ENCODE data around the gene MTUS2.

DNA sequence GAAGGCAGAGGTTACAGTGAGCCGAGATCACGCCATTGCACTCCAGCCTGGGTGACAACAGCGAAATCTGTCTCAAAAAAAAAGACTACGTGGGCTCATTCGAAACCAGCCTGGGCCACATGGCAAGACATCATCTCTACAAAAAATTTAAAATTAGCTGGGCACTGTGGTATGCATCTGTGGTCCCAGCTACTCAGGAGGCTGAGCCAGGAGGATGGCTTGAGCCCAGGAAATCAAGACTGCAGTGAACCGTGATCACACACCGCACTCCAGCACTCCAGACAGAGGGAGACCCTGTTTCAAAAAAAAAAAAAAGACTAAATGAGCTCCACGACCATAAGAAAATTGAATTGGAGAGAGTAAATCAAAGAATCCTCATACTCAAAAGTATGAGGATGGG lies 722.2 kb downstream of the MTUS2 start:
- no peak for TF ChIP-seq POLR2AphosphoS5 (IDR thresholded peaks at IDR 0.05; ENCODE audit: low read length)
- TF ChIP-seq, protein P1, sequence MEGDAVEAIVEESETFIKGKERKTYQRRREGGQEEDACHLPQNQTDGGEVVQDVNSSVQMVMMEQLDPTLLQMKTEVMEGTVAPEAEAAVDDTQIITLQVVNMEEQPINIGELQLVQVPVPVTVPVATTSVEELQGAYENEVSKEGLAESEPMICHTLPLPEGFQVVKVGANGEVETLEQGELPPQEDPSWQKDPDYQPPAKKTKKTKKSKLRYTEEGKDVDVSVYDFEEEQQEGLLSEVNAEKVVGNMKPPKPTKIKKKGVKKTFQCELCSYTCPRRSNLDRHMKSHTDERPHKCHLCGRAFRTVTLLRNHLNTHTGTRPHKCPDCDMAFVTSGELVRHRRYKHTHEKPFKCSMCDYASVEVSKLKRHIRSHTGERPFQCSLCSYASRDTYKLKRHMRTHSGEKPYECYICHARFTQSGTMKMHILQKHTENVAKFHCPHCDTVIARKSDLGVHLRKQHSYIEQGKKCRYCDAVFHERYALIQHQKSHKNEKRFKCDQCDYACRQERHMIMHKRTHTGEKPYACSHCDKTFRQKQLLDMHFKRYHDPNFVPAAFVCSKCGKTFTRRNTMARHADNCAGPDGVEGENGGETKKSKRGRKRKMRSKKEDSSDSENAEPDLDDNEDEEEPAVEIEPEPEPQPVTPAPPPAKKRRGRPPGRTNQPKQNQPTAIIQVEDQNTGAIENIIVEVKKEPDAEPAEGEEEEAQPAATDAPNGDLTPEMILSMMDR (IDR thresholded peaks at IDR 0.05 in 2 of 3, conservative IDR thresholded peaks at IDR 0.05 in 1 of 3; ENCODE audit: control insufficient read depth in 2 of 3, extremely low read depth in 1 of 3, insufficient read depth in 1 of 3, low read depth in 3 of 3, low read length in 3 of 3) = no peak
- TF ChIP-seq TBL1XR1 (IDR thresholded peaks at IDR 0.05; ENCODE audit: low read depth, low read length) = no peak
- TF ChIP-seq MEF2A (IDR thresholded peaks at IDR 0.05; ENCODE audit: insufficient read depth, low read depth, low read length) = no peak
- TF ChIP-seq, protein P2, sequence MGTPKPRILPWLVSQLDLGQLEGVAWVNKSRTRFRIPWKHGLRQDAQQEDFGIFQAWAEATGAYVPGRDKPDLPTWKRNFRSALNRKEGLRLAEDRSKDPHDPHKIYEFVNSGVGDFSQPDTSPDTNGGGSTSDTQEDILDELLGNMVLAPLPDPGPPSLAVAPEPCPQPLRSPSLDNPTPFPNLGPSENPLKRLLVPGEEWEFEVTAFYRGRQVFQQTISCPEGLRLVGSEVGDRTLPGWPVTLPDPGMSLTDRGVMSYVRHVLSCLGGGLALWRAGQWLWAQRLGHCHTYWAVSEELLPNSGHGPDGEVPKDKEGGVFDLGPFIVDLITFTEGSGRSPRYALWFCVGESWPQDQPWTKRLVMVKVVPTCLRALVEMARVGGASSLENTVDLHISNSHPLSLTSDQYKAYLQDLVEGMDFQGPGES (IDR thresholded peaks at IDR 0.05) = no peak
- TF ChIP-seq CHD2 (IDR thresholded peaks at IDR 0.05; ENCODE audit: borderline replicate concordance, low read depth, low read length) = no peak
- TF ChIP-seq SIX5 (IDR thresholded peaks at IDR 0.05; ENCODE audit: low read depth, low read length, severe bottlenecking) = no peak
- no peak for TF ChIP-seq ZNF274 (IDR thresholded peaks at IDR 0.05; ENCODE audit: insufficient read depth, insufficient read length)
- TF ChIP-seq, protein P3, sequence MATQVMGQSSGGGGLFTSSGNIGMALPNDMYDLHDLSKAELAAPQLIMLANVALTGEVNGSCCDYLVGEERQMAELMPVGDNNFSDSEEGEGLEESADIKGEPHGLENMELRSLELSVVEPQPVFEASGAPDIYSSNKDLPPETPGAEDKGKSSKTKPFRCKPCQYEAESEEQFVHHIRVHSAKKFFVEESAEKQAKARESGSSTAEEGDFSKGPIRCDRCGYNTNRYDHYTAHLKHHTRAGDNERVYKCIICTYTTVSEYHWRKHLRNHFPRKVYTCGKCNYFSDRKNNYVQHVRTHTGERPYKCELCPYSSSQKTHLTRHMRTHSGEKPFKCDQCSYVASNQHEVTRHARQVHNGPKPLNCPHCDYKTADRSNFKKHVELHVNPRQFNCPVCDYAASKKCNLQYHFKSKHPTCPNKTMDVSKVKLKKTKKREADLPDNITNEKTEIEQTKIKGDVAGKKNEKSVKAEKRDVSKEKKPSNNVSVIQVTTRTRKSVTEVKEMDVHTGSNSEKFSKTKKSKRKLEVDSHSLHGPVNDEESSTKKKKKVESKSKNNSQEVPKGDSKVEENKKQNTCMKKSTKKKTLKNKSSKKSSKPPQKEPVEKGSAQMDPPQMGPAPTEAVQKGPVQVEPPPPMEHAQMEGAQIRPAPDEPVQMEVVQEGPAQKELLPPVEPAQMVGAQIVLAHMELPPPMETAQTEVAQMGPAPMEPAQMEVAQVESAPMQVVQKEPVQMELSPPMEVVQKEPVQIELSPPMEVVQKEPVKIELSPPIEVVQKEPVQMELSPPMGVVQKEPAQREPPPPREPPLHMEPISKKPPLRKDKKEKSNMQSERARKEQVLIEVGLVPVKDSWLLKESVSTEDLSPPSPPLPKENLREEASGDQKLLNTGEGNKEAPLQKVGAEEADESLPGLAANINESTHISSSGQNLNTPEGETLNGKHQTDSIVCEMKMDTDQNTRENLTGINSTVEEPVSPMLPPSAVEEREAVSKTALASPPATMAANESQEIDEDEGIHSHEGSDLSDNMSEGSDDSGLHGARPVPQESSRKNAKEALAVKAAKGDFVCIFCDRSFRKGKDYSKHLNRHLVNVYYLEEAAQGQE (IDR thresholded peaks at IDR 0.05; ENCODE audit: low read depth, low read length) = no peak
- no peak for TF ChIP-seq MXI1 (IDR thresholded peaks at IDR 0.05; ENCODE audit: low read depth, low read length)
- no peak for TF ChIP-seq POLR2A (IDR thresholded peaks at IDR 0.05; ENCODE audit: low read depth, low read length)
- TF ChIP-seq, protein P4, sequence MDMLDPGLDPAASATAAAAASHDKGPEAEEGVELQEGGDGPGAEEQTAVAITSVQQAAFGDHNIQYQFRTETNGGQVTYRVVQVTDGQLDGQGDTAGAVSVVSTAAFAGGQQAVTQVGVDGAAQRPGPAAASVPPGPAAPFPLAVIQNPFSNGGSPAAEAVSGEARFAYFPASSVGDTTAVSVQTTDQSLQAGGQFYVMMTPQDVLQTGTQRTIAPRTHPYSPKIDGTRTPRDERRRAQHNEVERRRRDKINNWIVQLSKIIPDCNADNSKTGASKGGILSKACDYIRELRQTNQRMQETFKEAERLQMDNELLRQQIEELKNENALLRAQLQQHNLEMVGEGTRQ (IDR thresholded peaks at IDR 0.05; ENCODE audit: borderline replicate concordance, low read depth, low read length) = no peak
- TF ChIP-seq NBN (IDR thresholded peaks at IDR 0.05) = no peak
- TF ChIP-seq, protein P5, sequence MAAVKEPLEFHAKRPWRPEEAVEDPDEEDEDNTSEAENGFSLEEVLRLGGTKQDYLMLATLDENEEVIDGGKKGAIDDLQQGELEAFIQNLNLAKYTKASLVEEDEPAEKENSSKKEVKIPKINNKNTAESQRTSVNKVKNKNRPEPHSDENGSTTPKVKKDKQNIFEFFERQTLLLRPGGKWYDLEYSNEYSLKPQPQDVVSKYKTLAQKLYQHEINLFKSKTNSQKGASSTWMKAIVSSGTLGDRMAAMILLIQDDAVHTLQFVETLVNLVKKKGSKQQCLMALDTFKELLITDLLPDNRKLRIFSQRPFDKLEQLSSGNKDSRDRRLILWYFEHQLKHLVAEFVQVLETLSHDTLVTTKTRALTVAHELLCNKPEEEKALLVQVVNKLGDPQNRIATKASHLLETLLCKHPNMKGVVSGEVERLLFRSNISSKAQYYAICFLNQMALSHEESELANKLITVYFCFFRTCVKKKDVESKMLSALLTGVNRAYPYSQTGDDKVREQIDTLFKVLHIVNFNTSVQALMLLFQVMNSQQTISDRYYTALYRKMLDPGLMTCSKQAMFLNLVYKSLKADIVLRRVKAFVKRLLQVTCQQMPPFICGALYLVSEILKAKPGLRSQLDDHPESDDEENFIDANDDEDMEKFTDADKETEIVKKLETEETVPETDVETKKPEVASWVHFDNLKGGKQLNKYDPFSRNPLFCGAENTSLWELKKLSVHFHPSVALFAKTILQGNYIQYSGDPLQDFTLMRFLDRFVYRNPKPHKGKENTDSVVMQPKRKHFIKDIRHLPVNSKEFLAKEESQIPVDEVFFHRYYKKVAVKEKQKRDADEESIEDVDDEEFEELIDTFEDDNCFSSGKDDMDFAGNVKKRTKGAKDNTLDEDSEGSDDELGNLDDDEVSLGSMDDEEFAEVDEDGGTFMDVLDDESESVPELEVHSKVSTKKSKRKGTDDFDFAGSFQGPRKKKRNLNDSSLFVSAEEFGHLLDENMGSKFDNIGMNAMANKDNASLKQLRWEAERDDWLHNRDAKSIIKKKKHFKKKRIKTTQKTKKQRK (IDR thresholded peaks at IDR 0.05; ENCODE audit: low read depth, low read length) = no peak
